HCT116 (cell line): ENCODE measurements around the gene SYNDIG1.

Source experiments
- CTCF ChIP-seq, 3 experiments: fragments of 200-600 bp in 1 of 3; sonication (generic) in 1 of 3; IDR thresholded peaks in 2 of 3; conservative IDR thresholded peaks in 1 of 3; 2 replicates each; pipeline ENCODE4 v1.5.1; 2012 to 2017; ENCODE audit warnings: low read depth in 2 of 3, low read length in 2 of 3, antibody characterized with exemption in 1 of 3, borderline replicate concordance in 1 of 3, control low read depth in 1 of 3, mild to moderate bottlenecking in 1 of 3, mixed read lengths in 1 of 3, mixed run types in 1 of 3, moderate library complexity in 1 of 3; ENCODE audit not compliant: insufficient read depth in 1 of 3
- EGR1 ChIP-seq: IDR thresholded peaks from 2 replicates; pipeline ENCODE4 v1.6.1; 2012; ENCODE audit warnings: low read depth
- EZH2 ChIP-seq: fragments of 200-600 bp; sonication (generic); IDR thresholded peaks from 2 replicates; pipeline ENCODE4 v1.6.1; 2017; ENCODE audit warnings: antibody characterized with exemption, mixed run types
- POLR2AphosphoS5 ChIP-seq: IDR thresholded peaks from 2 replicates; pipeline ENCODE4 v1.6.1; 2011; ENCODE audit warnings: mild to moderate bottlenecking, low read depth, low read length, moderate library complexity
- RAD21 ChIP-seq: IDR thresholded peaks from 2 replicates; pipeline ENCODE4 v1.6.1; 2012; ENCODE audit warnings: low read depth, mild to moderate bottlenecking
- ZFX ChIP-seq: fragments of 450-650 bp; IDR thresholded peaks from 2 replicates; pipeline ENCODE4 v1.6.1; 2017
- TF ChIP-seq, protein P1 (sequence below): IDR thresholded peaks from 2 replicates; pipeline ENCODE4 v1.6.1; 2012

DNA sequence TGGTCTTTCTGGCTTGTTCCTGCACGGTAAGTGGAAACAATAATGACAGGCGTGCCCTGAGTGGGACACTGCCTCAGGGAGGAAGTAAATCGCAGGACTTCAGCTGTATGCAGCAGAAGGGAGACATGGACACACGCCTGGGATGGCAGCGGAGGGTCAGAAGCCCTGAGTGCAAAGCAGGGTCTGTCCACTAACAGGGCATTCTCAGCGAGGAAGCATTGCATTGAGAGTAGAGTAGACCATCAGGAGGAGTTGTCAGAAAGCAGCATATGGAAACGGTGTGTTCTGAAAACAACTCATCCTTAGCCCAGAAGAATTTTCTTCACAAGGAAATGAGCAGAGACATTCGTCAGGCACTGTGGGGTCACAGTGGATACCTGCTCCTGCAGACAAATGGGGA lies 134.0 kb downstream of the SYNDIG1 start:
- TF ChIP-seq CTCF (IDR thresholded peaks at IDR 0.05 in 2 of 3, conservative IDR thresholded peaks at IDR 0.05 in 1 of 3; ENCODE audit: borderline replicate concordance in 1 of 3, insufficient read depth in 1 of 3, low read depth in 2 of 3, low read length in 2 of 3) (no peak), RAD21 (no peak), ZFX (no peak), POLR2AphosphoS5 (no peak), EZH2 (no peak), EGR1 (no peak)
- TF ChIP-seq, protein P1, sequence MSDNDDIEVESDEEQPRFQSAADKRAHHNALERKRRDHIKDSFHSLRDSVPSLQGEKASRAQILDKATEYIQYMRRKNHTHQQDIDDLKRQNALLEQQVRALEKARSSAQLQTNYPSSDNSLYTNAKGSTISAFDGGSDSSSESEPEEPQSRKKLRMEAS = no peak
